AG04450 (cell line): ENCODE data around the gene BBIP1. TPM values are rescaled to one million over a fixed set of nuclear protein-coding genes. Genes with fewer than 3 reads are reported as not detected.

Source experiments
- CTCF ChIA-PET: fragments of 300-600, 350-600 bp; formaldehyde crosslinking; extraction: SDS; loops from one replicate; lab custom pipeline; 2022; ENCODE audit warnings: antibody characterized with exemption, inconsistent platforms; lab: Charles Lee
- POLR2A ChIA-PET: fragments of 350-600 bp; formaldehyde crosslinking; extraction: SDS; loops from one replicate; lab custom pipeline; 2021; ENCODE audit warnings: antibody characterized with exemption, inconsistent platforms; lab: Yijun Ruan, JAX
- DNase-seq: peaks from one replicate; pipeline ENCODE4 v3.0.0-alpha.2; 2011; ENCODE audit warnings: low read depth, low spot score
- H3K27ac ChIP-seq: one replicate; pipeline ENCODE4 v1.5.1; 2012; ENCODE audit warnings: low read depth, low read length, control low read depth
- H3K27me3 ChIP-seq: one replicate; pipeline ENCODE4 v1.6.0; 2012; ENCODE audit warnings: low read length; ENCODE audit not compliant: control insufficient read depth, insufficient read depth
- H3K4me3 ChIP-seq: 2 replicates; pipeline ENCODE4 v1.5.1; 2011; ENCODE audit warnings: mild to moderate bottlenecking, low read depth, low read length, control low read depth
- H3K9me3 ChIP-seq: 2 replicates; pipeline ENCODE4 v1.5.1; 2012; ENCODE audit warnings: low read length; ENCODE audit not compliant: control insufficient read depth, insufficient read depth
- CTCF ChIP-seq: IDR thresholded peaks from 2 replicates; pipeline ENCODE4 v1.5.1; 2011; ENCODE audit warnings: low read depth, low read length, control low read depth, inconsistent platforms
- polyA plus RNA-seq: library from polyadenylated mRNA; depleted of rRNA; stranded (reverse); fragments of >200 nt; gene quantifications from 2 replicates; pipeline ENCODE4 v1.2.3, GENCODE V29; 2011

Gene BBIP1
- polyA plus RNA-seq, 1 experiment: 41.5 TPM

- Histone ChIP-seq H3K27ac (no peak overlapping the region), H3K27me3 (no peaks in the 10 kb centered on the region), H3K4me3 (no peak overlapping the region), H3K9me3 (no peaks in the 10 kb centered on the region)
- TF ChIP-seq CTCF: no peak
- no peak for DNase-seq
- POLR2A ChIA-PET: no interaction called here
- CTCF ChIA-PET: interaction anchor here (0.8 to 2.4 kb wide), 5 partner anchors 9 to 277 kb away, joined by 3 to 9 read pairs (median 4); partner anchors contain the start of gene BBIP1
These were observed 31.4 kb downstream of the BBIP1 start for GRCh38 chr10:110887560-110887959.

GRCh38 chr10:110885932-110886674 is 32.9 kb downstream of the BBIP1 start:
- no peaks in the 10 kb centered on the region for H3K27me3 ChIP-seq
- POLR2A ChIA-PET: no interaction called here
- TF ChIP-seq CTCF: no peak
- no peak overlapping the region for H3K27ac ChIP-seq
- DNase-seq: no peak
- CTCF ChIA-PET: interaction anchor here (1.2 to 2.4 kb wide), 3 partner anchors 13 to 276 kb away, joined by 3 to 9 read pairs (median 4); no protein-coding TSS in a partner anchor
- no peak overlapping the region for H3K4me3 ChIP-seq
- no peaks in the 10 kb centered on the region for H3K9me3 ChIP-seq

- no peak for DNase-seq
- Histone ChIP-seq H3K27ac (no peak overlapping the region), H3K9me3 (no peaks in the 10 kb centered on the region), H3K27me3 (no peaks in the 10 kb centered on the region), H3K4me3 (peak overlapping the region; percentile 5)
- TF ChIP-seq CTCF: no peak
- ChIA-PET CTCF (interaction anchor here (0.7 to 1.4 kb wide), 2 partner anchors 65 to 80 kb away, joined by 3 to 4 read pairs; no protein-coding TSS in a partner anchor), POLR2A (no interaction called here)
These were observed 35.1 kb downstream of the BBIP1 start for GRCh38 chr10:110883924-110884323.

GRCh38 chr10:110881905-110882304 is 37.1 kb downstream of the BBIP1 start:
- DNase-seq: no peak
- Histone ChIP-seq H3K27me3 (no peaks in the 10 kb centered on the region), H3K4me3 (no peak overlapping the region), H3K27ac (no peak overlapping the region), H3K9me3 (no peaks in the 10 kb centered on the region)
- ChIA-PET POLR2A (no interaction called here), CTCF (interaction anchor here (1.5 to 1.7 kb wide), 2 partner anchors 12 to 135 kb away, joined by 5 to 10 read pairs; no protein-coding TSS in a partner anchor)
- TF ChIP-seq CTCF: no peak

- ChIA-PET POLR2A (no interaction called here), CTCF (interaction anchor here (1.4 kb wide), 1 partner anchor 208 kb away, joined by 5 read pairs; no protein-coding TSS in a partner anchor)
- Histone ChIP-seq H3K9me3 (no peaks in the 10 kb centered on the region), H3K27ac (no peak overlapping the region), H3K27me3 (no peaks in the 10 kb centered on the region), H3K4me3 (no peak overlapping the region)
- DNase-seq: no peak
- no peak for TF ChIP-seq CTCF
These were observed 37.7 kb downstream of the BBIP1 start for GRCh38 chr10:110881247-110881646.
